SK-N-MC (cell line): ENCODE results near the gene FADS1.

Experiments
- DNase-seq: peaks from one replicate; pipeline ENCODE4 v3.0.0-alpha.2; 2011; ENCODE audit warnings: low read depth, low spot score
- H3K27ac ChIP-seq: fragments of 200-600 bp; sonication (generic); 2 replicates; pipeline ENCODE4 v1.5.1; 2016; ENCODE audit warnings: mixed run types
- H3K36me3 ChIP-seq: fragments of 200-600 bp; sonication (generic); 2 replicates; pipeline ENCODE4 v1.6.1; 2017; ENCODE audit warnings: antibody characterized with exemption, low read length, mixed read lengths; ENCODE audit not compliant: insufficient read depth
- H3K4me3 ChIP-seq: fragments of 200-600 bp; sonication (generic); 2 replicates; pipeline ENCODE4 v1.5.1; 2016
- H3K9ac ChIP-seq: fragments of 200-600 bp; sonication (generic); 2 replicates; pipeline ENCODE4 v1.8.0; 2017; ENCODE audit warnings: mixed run types, mixed read lengths; ENCODE audit not compliant: insufficient read length
- H3K9me3 ChIP-seq: fragments of 200-600 bp; sonication (generic); 2 replicates; pipeline ENCODE4 v1.6.1; 2017; ENCODE audit warnings: low read depth, mild to moderate bottlenecking, antibody characterized with exemption, low read length, moderate library complexity, mixed read lengths
- EZH2 ChIP-seq: fragments of 200-600 bp; sonication (generic); IDR thresholded peaks from one replicate; pipeline ENCODE4 v1.6.1; 2017; ENCODE audit warnings: antibody characterized with exemption
- FOXP2 ChIP-seq: optimal IDR thresholded peaks from 2 replicates; pipeline ENCODE3; 2011; ENCODE audit warnings: mild to moderate bottlenecking, moderate library complexity; ENCODE audit not compliant: insufficient read depth; ENCODE audit errors: extremely low read length, control extremely low read depth
- POLR2AphosphoS5 ChIP-seq: IDR thresholded peaks from 2 replicates; pipeline ENCODE4 v1.6.1; 2012; ENCODE audit warnings: mild to moderate bottlenecking, low read depth, low read length, borderline replicate concordance

The FADS1 gene

DNA sequence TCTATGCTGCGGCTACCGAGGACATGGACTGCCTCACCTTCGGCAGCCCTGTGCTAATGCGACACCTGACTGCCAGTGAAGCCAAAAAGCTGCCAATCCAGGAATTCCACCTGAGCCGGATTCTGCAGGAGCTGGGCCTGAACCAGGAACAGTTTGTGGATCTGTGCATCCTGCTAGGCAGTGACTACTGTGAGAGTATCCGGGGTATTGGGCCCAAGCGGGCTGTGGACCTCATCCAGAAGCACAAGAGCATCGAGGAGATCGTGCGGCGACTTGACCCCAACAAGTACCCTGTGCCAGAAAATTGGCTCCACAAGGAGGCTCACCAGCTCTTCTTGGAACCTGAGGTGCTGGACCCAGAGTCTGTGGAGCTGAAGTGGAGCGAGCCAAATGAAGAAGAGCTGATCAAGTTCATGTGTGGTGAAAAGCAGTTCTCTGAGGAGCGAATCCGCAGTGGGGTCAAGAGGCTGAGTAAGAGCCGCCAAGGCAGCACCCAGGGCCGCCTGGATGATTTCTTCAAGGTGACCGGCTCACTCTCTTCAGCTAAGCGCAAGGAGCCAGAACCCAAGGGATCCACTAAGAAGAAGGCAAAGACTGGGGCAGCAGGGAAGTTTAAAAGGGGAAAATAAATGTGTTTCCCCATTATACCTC, 20.8 kb downstream of the FADS1 start:
- no peak for TF ChIP-seq POLR2AphosphoS5
- no peak for TF ChIP-seq EZH2
- no peak for TF ChIP-seq FOXP2
- no peak overlapping the region for H3K9ac ChIP-seq
- DNase-seq = no peak
- H3K9me3 ChIP-seq = no peaks in the 10 kb centered on the region
- H3K36me3 ChIP-seq = peaks cover 62% of the 10 kb centered on the region
- no peak overlapping the region for H3K4me3 ChIP-seq
- 0 out of 2 replicates have a peak overlapping the region, but pooled peaks have one; percentile 10 for H3K27ac ChIP-seq

DNA sequence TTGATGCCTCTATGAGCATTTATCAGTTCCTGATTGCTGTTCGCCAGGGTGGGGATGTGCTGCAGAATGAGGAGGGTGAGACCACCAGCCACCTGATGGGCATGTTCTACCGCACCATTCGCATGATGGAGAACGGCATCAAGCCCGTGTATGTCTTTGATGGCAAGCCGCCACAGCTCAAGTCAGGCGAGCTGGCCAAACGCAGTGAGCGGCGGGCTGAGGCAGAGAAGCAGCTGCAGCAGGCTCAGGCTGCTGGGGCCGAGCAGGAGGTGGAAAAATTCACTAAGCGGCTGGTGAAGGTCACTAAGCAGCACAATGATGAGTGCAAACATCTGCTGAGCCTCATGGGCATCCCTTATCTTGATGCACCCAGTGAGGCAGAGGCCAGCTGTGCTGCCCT, 21.3 kb downstream of the FADS1 start:
- no peak for TF ChIP-seq POLR2AphosphoS5
- no peak for TF ChIP-seq EZH2
- TF ChIP-seq FOXP2 = no peak
- Histone ChIP-seq H3K27ac (no peak overlapping the region), H3K9ac (no peak overlapping the region), H3K9me3 (no peaks in the 10 kb centered on the region), H3K4me3 (no peak overlapping the region), H3K36me3 (peaks cover 57% of the 10 kb centered on the region)
- DNase-seq = no peak

GRCh38 chr11:61794579-61794978, 22.2 kb downstream of the FADS1 start:
- H3K36me3 ChIP-seq = peaks cover 57% of the 10 kb centered on the region
- TF ChIP-seq FOXP2 (no peak), POLR2AphosphoS5 (no peak), EZH2 (no peak)

DNA sequence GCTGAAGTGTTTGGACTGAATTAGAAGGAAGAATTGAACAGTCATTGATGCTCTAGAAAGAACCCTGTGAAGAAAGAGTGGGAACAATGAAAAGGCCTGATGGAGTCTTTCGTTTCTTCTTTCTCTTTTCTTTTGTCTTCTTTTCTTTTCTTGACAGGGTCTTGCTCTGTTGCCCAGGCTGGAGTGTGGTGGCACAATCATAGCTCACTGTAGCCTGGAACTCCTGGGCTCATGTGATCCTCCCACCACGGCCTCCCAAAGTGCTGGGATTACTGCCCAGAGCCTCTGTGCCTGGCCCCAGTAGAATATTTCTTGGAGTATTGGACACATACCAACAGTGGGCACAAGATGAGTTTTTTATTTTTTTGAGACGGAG, 23.0 kb downstream of the FADS1 start:
- Histone ChIP-seq H3K27ac (peak overlapping the region; percentile 97; the same call in 1 of the 2 replicates), H3K4me3 (peak overlapping the region; percentile 97)

More at GRCh38 chr11:61794579-61794978, 22.2 kb downstream of the FADS1 start:
- Histone ChIP-seq H3K9me3 (no peaks in the 10 kb centered on the region), H3K27ac (peak overlapping the region; percentile 47; the same call in 1 of the 2 replicates), H3K9ac (peak overlapping the region; percentile 95), H3K4me3 (peak overlapping the region; percentile 59)
- no peak for DNase-seq

DNA sequence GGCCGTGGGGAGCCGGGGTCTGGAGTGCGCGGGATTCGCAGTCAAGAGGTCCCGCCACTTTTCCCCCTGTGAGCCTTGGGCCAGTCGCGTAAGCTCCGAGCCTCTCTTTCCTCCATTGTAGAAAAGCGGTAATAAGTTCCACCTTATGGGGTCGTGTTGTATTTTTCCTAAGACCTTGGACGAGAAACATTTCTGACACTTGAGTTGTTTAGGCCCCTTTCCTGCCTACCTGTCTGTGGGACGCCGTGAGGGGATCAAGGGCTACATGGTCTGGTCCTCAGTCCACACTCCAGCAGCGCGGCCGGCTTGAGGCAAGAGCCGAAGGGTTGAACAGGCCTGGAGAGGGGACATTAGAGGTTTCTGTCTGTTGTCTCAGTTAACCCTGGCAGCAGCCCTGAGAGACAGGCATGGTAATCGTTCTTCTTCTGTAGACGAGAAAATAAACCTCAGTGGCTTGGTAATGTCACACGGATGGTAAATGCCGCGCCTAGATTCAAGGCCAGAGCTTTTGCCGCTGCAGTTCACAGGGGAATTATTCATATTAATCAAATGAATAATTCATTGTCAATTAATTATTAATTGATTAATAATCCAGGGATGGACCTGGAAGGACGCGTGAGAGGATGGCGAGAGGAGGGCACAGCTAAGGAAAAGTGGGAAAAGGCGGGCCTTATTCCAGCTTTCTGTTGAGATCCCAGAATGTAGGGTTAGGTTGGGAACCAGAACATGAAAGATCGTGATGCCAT, 23.5 kb downstream of the FADS1 start:
- peaks cover 58% of the 10 kb centered on the region for H3K36me3 ChIP-seq
- no peak for TF ChIP-seq EZH2
- TF ChIP-seq FOXP2 = no peak
- TF ChIP-seq POLR2AphosphoS5 = peak; percentile 6; the same call in 1 of the 2 replicates
- H3K9ac ChIP-seq = peak overlapping the region; percentile 95
- peak overlapping the region; percentile 97 for H3K4me3 ChIP-seq
- H3K27ac ChIP-seq = peak overlapping the region; percentile 97
- H3K9me3 ChIP-seq = no peaks in the 10 kb centered on the region
- DNase-seq = no peak

More for the DNA sequence above, 23.0 kb downstream of the FADS1 start:
- Histone ChIP-seq H3K9me3 (no peaks in the 10 kb centered on the region), H3K36me3 (peaks cover 59% of the 10 kb centered on the region), H3K9ac (peak overlapping the region; percentile 95)
- TF ChIP-seq FOXP2 = no peak
- no peak for TF ChIP-seq EZH2
- no peak for TF ChIP-seq POLR2AphosphoS5
- no peak for DNase-seq

DNA sequence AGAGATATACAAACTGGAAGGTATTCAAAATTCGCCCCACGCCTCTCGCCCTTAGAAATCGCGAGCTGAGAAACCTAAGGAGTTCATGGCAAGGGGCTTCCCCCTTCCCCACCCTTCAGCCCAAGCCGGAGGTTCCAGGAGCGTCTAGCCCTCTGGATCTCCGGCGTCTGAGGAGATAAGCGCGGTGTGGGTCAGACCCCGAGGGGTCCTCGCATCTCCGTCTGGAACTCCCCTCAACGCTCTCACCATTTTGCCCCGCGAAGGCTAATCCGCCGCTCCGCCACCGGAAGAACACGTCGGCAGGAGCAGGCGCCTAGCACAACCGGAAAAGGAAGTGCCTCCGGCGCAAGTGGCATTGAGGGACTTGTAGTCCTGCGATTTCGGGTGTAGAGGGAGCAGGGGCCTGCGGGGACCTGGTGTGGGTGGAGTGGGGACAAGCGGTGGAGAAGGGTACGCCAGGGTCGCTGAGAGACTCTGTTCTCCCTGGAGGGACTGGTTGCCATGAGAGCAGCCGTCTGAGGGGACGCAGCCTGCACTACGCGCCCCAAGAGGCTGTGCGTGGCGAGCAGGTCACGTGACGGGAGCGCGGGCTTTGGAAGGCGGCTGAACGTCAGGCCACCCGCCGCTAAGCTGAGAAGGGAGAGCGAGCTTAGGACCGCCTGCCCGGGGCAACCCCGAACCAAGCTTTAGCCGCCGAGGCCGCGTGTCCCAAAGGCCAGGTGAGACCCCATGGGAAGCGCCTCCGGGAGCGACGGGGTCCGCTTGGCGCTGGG, 24.3 kb downstream of the FADS1 start, which contains the start of the genes FEN1 and TMEM258:
Gene FEN1 (plus strand): TSS at position 602 of the 773 bp plus-strand sequence. CDS start 2,451 bp downstream, outside the sequence.
Gene TMEM258 (minus strand): TSS at position 290 of the 773 bp plus-strand sequence. CDS start 41 bp downstream, at position 249.
- peak within 1 kb of the TSS; percentile 95 for H3K9ac ChIP-seq
- H3K36me3 ChIP-seq = peaks cover 53% of the 10 kb centered on the region
- H3K9me3 ChIP-seq = no peaks in the 10 kb centered on the region
- peak within 1 kb of the TSS; percentile 97 for H3K4me3 ChIP-seq
- TF ChIP-seq FOXP2 (peak; percentile 48), EZH2 (no peak), POLR2AphosphoS5 (peak; percentile 93)
- peak within 1 kb of the TSS; percentile 97 for H3K27ac ChIP-seq
- DNase-seq = peak; percentile 83

- Histone ChIP-seq H3K27ac (peak overlapping the region; percentile 97), H3K36me3 (peaks cover 47% of the 10 kb centered on the region), H3K9me3 (no peaks in the 10 kb centered on the region), H3K9ac (peak overlapping the region; percentile 95), H3K4me3 (peak overlapping the region; percentile 97)
- no peak for DNase-seq
- no peak for TF ChIP-seq POLR2AphosphoS5
- TF ChIP-seq EZH2 = no peak
- no peak for TF ChIP-seq FOXP2
Measured at GRCh38 chr11:61791737-61792309, 25.0 kb downstream of the FADS1 start.
